HepG2 (cell line): Measurements from ENCODE around the gene TOMM20. TPM values are rescaled to one million over a fixed set of nuclear protein-coding genes. Genes with fewer than 3 reads are reported as not detected.

Experiments
- ADNP ChIP-seq: sonication (generic); formaldehyde crosslinking; IDR thresholded peaks from 2 replicates; pipeline ENCODE4 v1.4.0; 2020; ENCODE audit warnings: missing genetic modification reagents
- ATF4 ChIP-seq, 2 experiments: fragments of 450-650 bp in 1 of 2; sonication (generic) in 1 of 2; formaldehyde crosslinking; IDR thresholded peaks; 2 replicates each; pipeline versions ENCODE4 v1.5.0 to v1.8.0; 2020 to 2022; ENCODE audit warnings: mild to moderate bottlenecking in 1 of 2, missing genetic modification reagents in 1 of 2
- DR1 ChIP-seq: sonication (generic); formaldehyde crosslinking; IDR thresholded peaks from 2 replicates; pipeline ENCODE4 v1.8.0; 2021; ENCODE audit warnings: mild to moderate bottlenecking, missing genetic modification reagents, inconsistent platforms
- FOSL2 ChIP-seq: sonication (generic); formaldehyde crosslinking; IDR thresholded peaks from 2 replicates; pipeline ENCODE4 v1.4.0; 2020; ENCODE audit warnings: missing genetic modification reagents
- HNF4G ChIP-seq, 2 experiments: sonication (generic) in 1 of 2; formaldehyde crosslinking in 1 of 2; IDR thresholded peaks; 2 replicates each; pipeline versions ENCODE4 v1.4.0 to v1.6.1; 2011 to 2020; ENCODE audit warnings: borderline replicate concordance in 2 of 2, low read depth in 2 of 2, mild to moderate bottlenecking in 2 of 2, low read length in 1 of 2, missing genetic modification reagents in 1 of 2, moderate library complexity in 1 of 2
- KDM4B ChIP-seq: sonication (generic); formaldehyde crosslinking; IDR thresholded peaks from 2 replicates; pipeline ENCODE4 v1.4.0; 2020; ENCODE audit warnings: missing genetic modification reagents
- KDM6A ChIP-seq: IDR thresholded peaks from 2 replicates; pipeline ENCODE4 v1.6.1; 2016; ENCODE audit warnings: low read depth
- NPAS2 ChIP-seq: sonication (generic); formaldehyde crosslinking; IDR thresholded peaks from 2 replicates; pipeline ENCODE4 v1.8.0; 2022; ENCODE audit warnings: mild to moderate bottlenecking, missing genetic modification reagents, borderline replicate concordance
- PHF5A ChIP-seq: IDR thresholded peaks from one replicate; pipeline ENCODE4 v1.6.1; 2018; ENCODE audit warnings: low read depth, missing genetic modification reagents; ENCODE audit not compliant: unreplicated experiment
- RARA ChIP-seq: IDR thresholded peaks from 2 replicates; pipeline ENCODE4 v1.6.1; 2016; ENCODE audit warnings: missing genetic modification reagents, missing compliant biosample characterization
- REL ChIP-seq: sonication (generic); formaldehyde crosslinking; conservative IDR thresholded peaks from 2 replicates; pipeline ENCODE4 v1.8.0; 2022; ENCODE audit warnings: mild to moderate bottlenecking, missing genetic modification reagents, moderate library complexity
- SP1 ChIP-seq, 2 experiments: fragments of 450-650 bp in 1 of 2; sonication (generic) in 1 of 2; formaldehyde crosslinking in 1 of 2; IDR thresholded peaks; 2 replicates each; pipeline versions ENCODE4 v1.4.0 to v1.6.1; 2016 to 2020; ENCODE audit warnings: missing genetic modification reagents in 1 of 2
- ZBTB10 ChIP-seq: sonication (generic); formaldehyde crosslinking; IDR thresholded peaks from 2 replicates; pipeline ENCODE4 v1.4.0; 2020; ENCODE audit warnings: missing genetic modification reagents, borderline replicate concordance
- ZBTB26 ChIP-seq: IDR thresholded peaks from 2 replicates; pipeline ENCODE4 v1.6.1; 2016; ENCODE audit warnings: missing compliant biosample characterization, missing genetic modification reagents, borderline replicate concordance
- ZFX ChIP-seq: sonication (generic); formaldehyde crosslinking; IDR thresholded peaks from 2 replicates; pipeline ENCODE4 v1.4.0; 2020; ENCODE audit warnings: mild to moderate bottlenecking, low read depth, missing genetic modification reagents, moderate library complexity
- ZHX1 ChIP-seq: sonication (generic); formaldehyde crosslinking; IDR thresholded peaks from 2 replicates; pipeline ENCODE4 v1.8.1; 2022; ENCODE audit warnings: low read depth, mild to moderate bottlenecking, missing genetic modification reagents
- ZNF10 ChIP-seq: sonication (generic); formaldehyde crosslinking; IDR thresholded peaks from 2 replicates; pipeline ENCODE4 v1.4.0; 2020; ENCODE audit warnings: mild to moderate bottlenecking, low read depth, missing genetic modification reagents, borderline replicate concordance
- ZNF251 ChIP-seq: sonication (generic); formaldehyde crosslinking; IDR thresholded peaks from 2 replicates; pipeline ENCODE4 v1.9.0; 2021; ENCODE audit warnings: mild to moderate bottlenecking, missing genetic modification reagents
- ZNF740 ChIP-seq: sonication (generic); formaldehyde crosslinking; IDR thresholded peaks from 2 replicates; pipeline ENCODE4 v1.4.0; 2020; ENCODE audit warnings: missing genetic modification reagents
- ZNF766 ChIP-seq: sonication (generic); formaldehyde crosslinking; IDR thresholded peaks from 2 replicates; pipeline ENCODE4 v1.5.0; 2020; ENCODE audit warnings: missing genetic modification reagents, borderline replicate concordance
- polyA plus RNA-seq, 8 experiments: library from polyadenylated mRNA; depleted of rRNA in 3 of 8; stranded (reverse) in 7 of 8; unstranded in 1 of 8; fragments of >200 nt; fragmentation: Illumina TruSeq in 4 of 8; extraction: Trizol in 4 of 8; gene quantifications; 2 replicates each; pipeline versions ENCODE4 v1.2.1 to v1.2.3, GENCODE V29; 2011 to 2016; ENCODE audit warnings: low read depth in 4 of 8, missing spikeins in 1 of 8, mixed read lengths in 1 of 8; ENCODE audit not compliant: insufficient read depth in 1 of 8
- total RNA-seq, 5 experiments: library from RNA; depleted of rRNA; stranded (reverse); fragments of >200 nt; fragmentation: Illumina TruSeq; extraction: Trizol; gene quantifications; 2 replicates each; pipeline ENCODE4 v1.2.3, GENCODE V29; 2016; ENCODE audit warnings: low read depth in 1 of 5

TOMM20 gene
- total and polyA plus RNA-seq, 2 of the 13 experiments (the other 11 are each of a cell fraction or from before 2014, with no cell fraction given): 153 to 376 TPM

GRCh38 chr1:235160957-235161684, 32.5 kb upstream of the TOMM20 start, which contains the start of gene RBM34 (continued):
- TF ChIP-seq ZHX1 (CRISPR knock-in tag): peak; percentile 67; the same call in 1 of the 2 replicates
- TF ChIP-seq ADNP (CRISPR knock-in tag): no peak
- TF ChIP-seq ZNF766 (CRISPR knock-in tag): peak; percentile 95
- TF ChIP-seq KDM4B (CRISPR knock-in tag): no peak
- TF ChIP-seq ZNF251: no peak
- TF ChIP-seq DR1 (CRISPR knock-in tag): peak; percentile 81
- TF ChIP-seq ZBTB26 (CRISPR knock-in tag): peak; percentile 84; the same call in 1 of the 2 replicates
- TF ChIP-seq NPAS2: no peak
- peak; percentile 72 for TF ChIP-seq ZFX (CRISPR knock-in tag)
- TF ChIP-seq HNF4G (IDR thresholded peaks at IDR 0.05; ENCODE audit: borderline replicate concordance, low read depth, low read length): no peak
- TF ChIP-seq HNF4G (CRISPR knock-in tag; IDR thresholded peaks at IDR 0.05; ENCODE audit: borderline replicate concordance, low read depth): no peak
- no peak for TF ChIP-seq ZNF740 (CRISPR knock-in tag)
- TF ChIP-seq ATF4 (CRISPR knock-in tag; IDR thresholded peaks at IDR 0.05): 0 out of 4 replicates have a peak, but pooled peaks of 1 of the 2 experiments have one; percentile 38
- no peak for TF ChIP-seq ZNF10 (CRISPR knock-in tag)
- peak; percentile 53; the same call in 1 of the 2 replicates for TF ChIP-seq RARA (CRISPR knock-in tag)
- TF ChIP-seq KDM6A (CRISPR knock-in tag): no peak
- TF ChIP-seq FOSL2: peak; percentile 42
- TF ChIP-seq REL (CRISPR knock-in tag): no peak
- no peak for TF ChIP-seq PHF5A (CRISPR knock-in tag)
- TF ChIP-seq ZBTB10 (CRISPR knock-in tag): 0 out of 2 replicates have a peak, but pooled peaks have one; percentile 48
- no peak for TF ChIP-seq SP1 (IDR thresholded peaks at IDR 0.05)
- TF ChIP-seq SP1 (CRISPR knock-in tag; IDR thresholded peaks at IDR 0.05): peak; percentile 96
